CD4-positive, alpha-beta T cell treated with Interleukin-21 for 1 hour (primary cell): ENCODE data around the gene PHF2.

Source experiments
- DNase-seq: peaks from one replicate; pipeline ENCODE4 v3.0.0-alpha.2; 2020

The PHF2 gene

GRCh38 chr9:93603011-93603410, 26.6 kb downstream of the PHF2 start:
- no peak for DNase-seq

- no peak for DNase-seq
These were observed 27.5 kb downstream of the PHF2 start for GRCh38 chr9:93603906-93604326.

GRCh38 chr9:93606187-93606586, 29.8 kb downstream of the PHF2 start:
- no peak for DNase-seq

GRCh38 chr9:93610206-93610605, 33.8 kb downstream of the PHF2 start:
- no peak for DNase-seq

DNA sequence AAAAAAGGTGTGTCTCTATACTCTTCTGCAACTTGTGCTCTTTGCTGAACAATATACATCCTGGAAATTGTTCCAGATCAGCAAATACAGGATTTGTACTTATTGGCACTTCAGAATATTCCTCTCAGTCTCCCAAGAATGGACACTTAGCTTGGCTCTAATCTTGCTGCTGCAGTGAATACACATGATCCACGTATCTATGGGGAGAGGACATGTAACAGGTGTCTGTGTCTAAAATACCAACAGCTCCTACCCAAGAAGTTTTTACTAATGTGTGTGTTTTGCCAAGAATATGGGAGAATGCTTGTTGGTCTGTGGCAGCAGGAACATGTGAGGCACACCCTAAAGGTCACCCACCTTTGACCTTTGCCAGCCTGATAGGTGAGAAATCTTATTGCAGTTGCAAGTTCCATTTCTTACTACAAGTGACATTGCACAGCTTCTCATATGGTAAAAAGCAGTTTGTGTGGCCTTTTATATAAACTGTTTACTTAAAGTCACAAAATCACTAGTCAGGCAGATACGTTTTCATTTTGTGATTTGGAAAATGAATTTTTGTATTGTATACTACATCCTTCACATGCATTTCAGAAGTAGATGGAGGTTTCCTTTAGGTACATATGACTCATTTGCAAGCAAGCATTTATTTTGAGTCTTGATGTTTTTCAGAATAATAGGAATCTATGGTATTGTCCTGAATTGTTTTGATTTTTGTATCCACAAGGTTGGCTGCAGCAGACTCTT, 35.8 kb downstream of the PHF2 start:
- DNase-seq = no peak

DNA sequence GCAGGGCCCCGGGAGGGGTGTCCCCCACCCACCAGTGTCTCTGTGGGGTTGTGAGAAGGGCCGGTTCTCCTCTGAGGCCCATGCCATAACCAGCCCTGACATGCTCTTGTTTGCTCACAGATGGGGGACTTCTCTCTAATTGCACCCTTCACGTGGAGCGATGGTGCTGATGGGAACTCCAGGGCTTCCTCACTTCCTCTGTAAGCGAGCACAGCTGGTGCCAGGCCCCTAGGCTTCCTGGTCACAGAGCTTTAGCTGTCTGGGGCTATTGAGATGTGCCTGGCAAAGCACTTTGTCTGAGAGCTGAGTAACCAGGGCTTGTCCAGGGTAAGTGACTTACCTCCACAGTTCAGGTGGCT, 36.4 kb downstream of the PHF2 start:
- no peak for DNase-seq

DNA sequence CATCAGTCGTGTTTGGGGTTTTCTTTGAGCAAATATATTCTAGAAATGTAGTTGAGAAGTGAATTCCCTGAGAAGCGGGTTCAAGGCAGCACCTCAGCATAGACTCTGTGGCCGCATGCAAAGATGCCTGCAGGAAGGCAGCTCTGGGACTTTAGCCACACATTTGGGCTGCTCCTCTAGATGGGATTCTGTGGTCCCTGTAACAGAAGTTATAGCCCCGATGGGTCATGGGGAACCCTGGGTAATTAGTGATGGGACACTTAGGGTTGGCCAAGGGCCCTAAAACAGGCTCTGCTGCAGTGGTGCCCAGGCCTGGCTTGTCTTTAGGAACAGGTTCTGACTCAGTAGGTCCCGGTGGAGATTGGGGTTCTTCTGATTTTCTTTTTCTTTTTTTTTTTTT, 36.8 kb downstream of the PHF2 start:
- DNase-seq = no peak

- DNase-seq = no peak
These were observed 37.4 kb downstream of the PHF2 start for GRCh38 chr9:93613791-93614190.

GRCh38 chr9:93614830-93615468, 38.6 kb downstream of the PHF2 start:
- no peak for DNase-seq

GRCh38 chr9:93616044-93616443, 39.7 kb downstream of the PHF2 start:
- no peak for DNase-seq

DNA sequence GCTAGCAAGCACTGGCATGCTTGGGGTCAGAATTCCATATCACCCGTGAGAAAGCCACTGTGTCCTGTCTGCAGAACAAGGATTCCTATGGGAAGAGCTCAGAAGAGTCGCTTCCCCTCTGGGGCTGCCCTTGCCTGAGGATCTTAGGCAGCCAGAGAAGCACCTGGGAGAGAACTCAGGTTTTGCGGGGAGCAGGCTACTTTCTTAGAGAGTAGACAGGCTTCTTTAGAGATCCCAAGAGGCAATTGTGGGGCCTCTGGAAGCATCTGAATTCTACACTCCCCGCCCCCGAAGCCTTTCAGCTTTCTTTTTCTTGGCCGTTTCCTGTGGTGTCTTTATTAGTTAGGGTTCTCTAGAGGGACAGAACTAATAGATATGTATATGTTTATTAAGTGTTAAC, 40.9 kb downstream of the PHF2 start:
- no peak for DNase-seq

- DNase-seq = no peak
These were observed 42.9 kb downstream of the PHF2 start for GRCh38 chr9:93619272-93619775.

DNA sequence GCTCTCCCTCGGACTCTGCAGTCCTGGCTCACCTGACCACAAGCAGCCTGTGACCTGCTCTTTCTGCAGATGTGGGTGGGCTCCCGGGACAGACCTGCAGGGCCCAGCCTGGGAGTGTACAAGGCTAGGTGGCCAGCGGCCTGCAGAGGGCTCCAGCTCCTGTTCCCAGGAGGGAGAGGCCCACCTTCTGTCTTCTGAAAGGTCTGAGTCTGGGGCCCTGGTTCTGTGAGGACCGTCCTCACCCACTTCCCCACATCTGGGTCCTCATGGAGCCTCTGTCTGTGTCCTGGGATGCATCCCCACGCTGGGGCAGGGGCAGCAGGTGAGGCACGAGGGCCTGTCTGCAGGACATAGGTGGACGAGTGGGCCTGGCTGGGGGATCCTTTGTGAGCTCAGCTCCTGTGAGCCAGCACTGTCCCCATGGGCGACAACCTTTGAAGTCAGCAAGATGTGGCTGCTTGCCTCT, 43.7 kb downstream of the PHF2 start:
- no peak for DNase-seq

- no peak for DNase-seq
These were observed 44.8 kb downstream of the PHF2 start for GRCh38 chr9:93620881-93621820.

DNA sequence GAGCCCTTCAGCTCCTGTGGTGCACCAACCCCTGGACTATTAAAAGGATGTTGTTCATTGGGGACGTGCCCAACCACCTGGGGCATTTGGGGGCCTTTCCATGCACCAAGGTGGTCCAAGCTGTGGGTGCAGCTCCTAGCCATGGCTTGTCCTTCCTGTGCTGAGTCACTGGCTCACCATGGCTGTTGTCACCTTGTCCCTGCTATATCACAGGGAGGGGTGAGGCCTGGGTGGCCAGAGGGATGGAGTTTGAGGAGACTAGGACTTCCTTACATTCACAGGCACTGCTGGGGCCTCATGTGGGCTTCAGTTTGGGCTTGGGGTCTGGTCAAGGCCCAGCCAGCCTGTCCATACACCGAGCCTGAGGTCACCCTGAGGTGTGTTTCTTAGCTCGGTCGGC, 45.5 kb downstream of the PHF2 start:
- DNase-seq = no peak

DNA sequence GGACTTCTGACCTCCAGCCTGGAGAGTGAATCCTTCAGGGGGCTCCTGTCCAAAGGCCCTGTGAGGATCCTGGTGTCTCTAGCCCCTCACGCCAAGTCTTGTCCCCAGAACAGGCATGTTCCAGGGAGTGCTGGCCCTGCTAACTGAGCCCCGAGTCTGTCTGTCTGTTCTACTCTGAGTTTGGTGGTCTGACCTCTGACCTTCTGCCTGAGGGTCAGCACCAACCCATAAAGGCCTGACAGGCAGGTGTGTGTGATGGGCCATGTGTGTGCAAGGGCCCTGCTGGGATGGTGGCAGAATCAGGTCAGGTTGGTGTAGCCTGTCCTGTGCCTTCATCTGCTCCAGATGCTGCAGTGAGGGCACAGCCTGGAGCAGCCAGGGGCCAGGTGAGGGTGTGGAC, 46.3 kb downstream of the PHF2 start:
- no peak for DNase-seq

- DNase-seq = no peak
These were observed 47.4 kb downstream of the PHF2 start for GRCh38 chr9:93623753-93624152.

- DNase-seq = no peak
These were observed 48.0 kb downstream of the PHF2 start for GRCh38 chr9:93624431-93624834.

- DNase-seq = no peak
These were observed 48.6 kb downstream of the PHF2 start for GRCh38 chr9:93624977-93625376.

GRCh38 chr9:93629920-93630319, 53.5 kb downstream of the PHF2 start:
- no peak for DNase-seq

DNA sequence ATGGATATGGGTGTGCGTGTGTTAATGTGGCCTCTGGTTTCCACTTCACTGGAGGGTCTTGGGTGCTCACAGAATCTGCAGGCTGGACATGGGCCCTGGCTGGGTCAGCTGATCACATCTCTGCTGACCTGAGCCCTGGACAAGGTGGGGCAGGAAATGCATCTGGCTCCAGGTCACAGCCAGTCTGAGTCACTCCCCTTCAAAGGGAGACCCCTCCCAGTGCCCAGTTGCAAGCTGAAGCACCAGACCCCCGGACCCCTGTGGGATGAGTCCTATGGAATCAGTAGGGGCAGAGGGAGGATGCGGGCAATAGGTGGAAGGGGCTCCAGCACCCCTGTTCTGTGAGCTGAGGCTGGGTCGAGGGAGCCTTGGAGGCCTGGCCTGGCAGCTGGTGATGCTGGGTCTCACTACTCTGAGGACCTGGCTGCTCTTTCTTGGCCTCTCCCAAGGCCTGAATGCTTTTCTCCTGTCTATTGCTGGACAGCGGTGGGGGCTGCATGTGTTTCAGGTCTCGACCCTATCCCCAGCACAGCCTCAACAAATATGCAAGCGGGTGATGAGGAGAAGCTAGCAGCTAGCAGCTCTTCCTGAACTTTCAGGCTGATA, 54.5 kb downstream of the PHF2 start:
- no peak for DNase-seq

DNA sequence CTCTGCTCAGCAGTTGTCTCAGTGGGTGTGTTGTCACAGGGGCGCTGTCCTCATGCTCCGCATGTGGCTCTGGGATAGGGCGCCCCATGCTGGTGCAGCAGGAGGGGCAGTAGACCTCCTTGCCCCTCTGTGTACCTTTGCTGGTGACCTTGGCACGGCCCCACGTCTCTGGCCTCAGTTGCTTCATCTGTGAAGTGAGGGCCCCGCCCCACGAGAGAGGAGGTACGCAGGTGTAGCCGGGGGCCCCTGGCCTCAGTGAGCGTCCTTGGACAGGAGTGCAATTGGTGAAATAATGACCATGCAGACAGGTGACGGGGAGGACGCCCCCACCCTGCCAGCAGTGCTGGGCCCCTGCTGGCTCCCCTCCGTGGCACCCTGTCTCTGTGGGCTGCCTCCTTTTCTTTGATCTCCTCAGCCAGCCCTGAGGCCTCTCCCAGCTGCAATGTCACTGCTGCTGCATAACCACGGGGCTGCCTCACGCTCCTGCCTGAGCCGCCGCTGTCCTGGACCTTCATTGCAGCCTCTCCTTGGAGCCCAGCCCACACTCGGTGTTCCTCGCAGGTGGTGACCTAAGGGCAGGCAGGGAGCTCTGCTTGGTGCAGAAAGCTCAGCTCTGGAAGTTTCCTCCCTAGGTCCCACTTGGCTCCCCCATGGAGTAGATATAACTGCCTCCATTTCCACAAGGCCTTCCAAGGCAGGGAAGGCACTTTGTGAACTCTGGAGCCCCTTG, 57.3 kb downstream of the PHF2 start:
- DNase-seq = no peak
